CD1c-positive myeloid dendritic cell (primary cell): Measurements from ENCODE around the gene TUNAR.

Experiments
- DNase-seq: peaks from one replicate; pipeline ENCODE4 v3.0.0-alpha.2; 2016; ENCODE audit errors: extremely low spot score

The TUNAR gene

GRCh38 chr14:95872777-95873176 is 3.9 kb upstream of the TUNAR start:
- no peak for DNase-seq

GRCh38 chr14:95875831-95876760 is 536 bp upstream of the TUNAR start:
- no peak for DNase-seq

GRCh38 chr14:95877633-95878032 is 1.0 kb downstream of the TUNAR start:
- DNase-seq = no peak

GRCh38 chr14:95884377-95884776 is 7.7 kb downstream of the TUNAR start:
- DNase-seq = no peak

GRCh38 chr14:95885278-95885677 is 8.6 kb downstream of the TUNAR start:
- DNase-seq = no peak

- no peak for DNase-seq
These were observed 9.2 kb downstream of the TUNAR start for GRCh38 chr14:95885866-95886265.

- DNase-seq = no peak
These were observed 9.9 kb downstream of the TUNAR start for GRCh38 chr14:95886366-95887056.

- no peak for DNase-seq
These were observed 10.7 kb downstream of the TUNAR start for GRCh38 chr14:95887351-95887750.

- DNase-seq = no peak
These were observed 12.8 kb downstream of the TUNAR start for GRCh38 chr14:95889236-95889979.

- DNase-seq = no peak
These were observed 15.1 kb downstream of the TUNAR start for GRCh38 chr14:95891742-95892141.

GRCh38 chr14:95892142-95892541 is 15.5 kb downstream of the TUNAR start:
- DNase-seq = no peak

GRCh38 chr14:95895720-95896119 is 19.1 kb downstream of the TUNAR start:
- DNase-seq = no peak

- DNase-seq = no peak
These were observed 20.0 kb downstream of the TUNAR start for GRCh38 chr14:95896498-95897135.

- no peak for DNase-seq
These were observed 20.6 kb downstream of the TUNAR start for GRCh38 chr14:95897280-95897679.

- no peak for DNase-seq
These were observed 24.4 kb downstream of the TUNAR start for GRCh38 chr14:95901054-95901453.

- no peak for DNase-seq
These were observed 25.7 kb downstream of the TUNAR start for GRCh38 chr14:95902273-95902826.

GRCh38 chr14:95903165-95903564 is 26.5 kb downstream of the TUNAR start:
- no peak for DNase-seq

- no peak for DNase-seq
These were observed 27.0 kb downstream of the TUNAR start for GRCh38 chr14:95903616-95904107.

- no peak for DNase-seq
These were observed 30.0 kb downstream of the TUNAR start for GRCh38 chr14:95906591-95906990.

- no peak for DNase-seq
These were observed 34.0 kb downstream of the TUNAR start for GRCh38 chr14:95910628-95911027.

GRCh38 chr14:95911456-95911855 is 34.8 kb downstream of the TUNAR start:
- no peak for DNase-seq
